TTC549 (cell line): ENCODE measurements around the gene SAMD4B.

Source experiments
- FAIRE-seq: peaks from 2 replicates; lab custom pipeline; 2012; peaks lifted over from hg19 to GRCh38; lab: Jason Lieb, UNC

SAMD4B gene

DNA sequence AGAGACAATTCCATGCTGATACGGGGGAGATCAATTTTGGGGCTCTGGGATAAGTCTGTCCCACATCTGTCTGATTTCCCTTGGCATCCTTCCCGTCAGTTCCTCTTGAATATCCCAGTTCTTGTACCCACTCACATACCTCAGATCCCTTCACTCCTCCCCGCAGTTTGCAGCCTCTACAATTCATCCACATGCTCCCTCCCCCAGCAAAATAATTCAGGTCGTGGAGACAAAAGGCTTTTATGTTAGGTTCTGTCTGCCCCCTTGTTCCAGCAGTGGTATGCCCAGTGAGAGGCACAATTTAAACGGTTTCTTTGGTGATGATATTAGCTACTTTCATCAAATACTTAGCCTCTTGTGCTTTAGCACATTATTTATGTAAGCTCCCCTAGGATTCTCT is 83.9 kb downstream of the SAMD4B start:
- FAIRE-seq, result no peak

DNA sequence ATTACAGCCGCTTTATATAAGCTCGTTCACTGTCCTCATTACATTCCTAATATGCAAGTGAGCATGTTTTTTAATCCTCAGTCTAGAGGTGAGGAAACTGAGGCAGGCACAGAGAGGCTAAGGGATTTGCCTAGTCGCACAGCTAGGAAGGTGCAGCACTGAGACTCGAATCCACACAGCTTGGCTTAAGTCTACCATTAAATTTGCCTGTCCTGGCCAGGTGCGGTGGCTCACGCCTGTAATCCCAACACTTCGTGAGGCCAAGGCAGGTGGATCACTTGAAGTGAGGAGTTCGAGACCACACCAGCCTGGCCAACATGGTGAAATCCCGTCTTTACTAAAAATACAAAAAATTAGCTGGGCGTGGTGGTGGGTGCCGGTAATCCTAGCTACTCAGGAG is 85.5 kb downstream of the SAMD4B start:
- no peak for FAIRE-seq

DNA sequence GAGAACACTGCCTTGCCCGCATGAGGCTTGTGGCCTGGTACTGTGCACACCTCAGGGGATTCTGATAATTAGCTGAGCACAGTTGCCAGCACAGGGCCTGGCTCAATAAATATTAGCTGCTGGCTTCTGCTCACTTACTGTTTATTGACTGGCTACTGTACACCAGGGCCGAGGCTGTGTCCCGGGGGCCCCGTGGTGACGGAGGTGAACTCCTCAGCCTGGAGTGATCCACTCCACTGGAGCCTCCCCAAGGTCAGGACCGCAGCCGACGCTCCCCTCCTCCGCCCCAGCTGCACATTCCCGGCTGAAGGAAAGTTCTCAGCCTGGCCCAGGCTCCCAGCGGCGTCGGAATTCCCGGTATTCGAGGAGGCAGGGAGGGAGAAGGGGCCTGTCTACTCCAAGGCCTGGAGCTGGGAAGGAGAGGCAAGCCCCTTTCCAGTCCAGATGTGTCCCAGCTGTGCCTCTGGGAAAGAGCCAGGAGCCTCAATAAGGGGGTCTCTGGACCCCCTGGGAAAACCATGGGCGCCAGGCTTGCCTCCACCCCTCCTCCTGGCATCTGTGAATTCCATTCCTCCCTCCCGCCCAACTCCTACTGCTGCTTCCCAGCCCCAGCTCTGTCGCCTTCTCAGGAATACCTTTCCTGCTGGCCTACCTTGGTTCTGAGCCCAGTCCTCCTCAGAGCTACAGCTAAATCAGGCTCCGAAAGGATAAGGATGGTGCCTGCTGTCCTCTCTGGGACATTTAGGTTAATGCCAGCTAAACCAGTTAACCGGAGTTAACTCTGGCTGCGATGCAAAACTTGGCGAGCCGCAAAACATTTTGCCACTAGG is 86.3 kb downstream of the SAMD4B start:
- no peak for FAIRE-seq

DNA sequence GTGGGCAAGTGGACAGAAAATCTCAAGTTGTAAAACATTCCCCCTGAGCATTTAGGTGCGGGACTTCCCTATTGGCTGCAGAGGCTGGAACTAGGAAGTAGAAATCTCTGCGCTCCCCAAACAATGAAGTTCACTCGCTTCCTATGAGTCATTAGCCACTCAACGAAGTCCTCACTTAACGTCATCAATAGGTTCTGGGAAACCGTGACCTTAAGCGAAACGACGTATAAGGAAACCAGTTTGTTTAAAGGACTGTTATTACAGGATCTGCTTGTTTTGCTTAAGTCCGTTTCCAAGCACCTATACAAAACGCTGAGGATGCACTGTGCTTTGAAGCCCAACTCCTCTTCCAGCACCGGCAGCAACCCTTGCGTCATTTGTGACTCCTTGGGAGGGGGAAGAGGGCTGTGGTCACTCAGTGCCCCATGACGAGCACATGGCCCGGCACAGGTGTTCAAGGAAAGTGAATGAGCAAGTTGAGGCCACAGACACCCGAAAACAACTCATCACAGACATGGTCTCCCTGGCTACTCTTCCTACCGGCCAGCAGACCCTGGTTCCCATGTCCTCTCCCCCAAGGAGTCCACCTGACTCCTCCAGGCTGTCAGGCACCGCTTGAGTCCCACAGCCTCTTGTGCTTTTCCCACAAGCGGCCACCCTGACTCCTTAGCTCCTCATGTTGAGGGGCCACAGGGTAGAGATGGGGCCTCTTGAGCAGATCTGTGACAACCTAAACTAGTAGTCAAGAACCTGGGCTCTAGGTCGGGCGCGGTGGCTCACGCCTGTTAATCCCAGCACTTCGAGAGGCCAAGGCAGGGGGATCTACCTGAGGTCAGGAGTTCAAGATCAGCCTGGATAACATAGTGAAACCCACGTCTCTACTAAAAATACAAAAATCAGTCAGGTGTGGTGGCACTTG is 88.7 kb downstream of the SAMD4B start:
- FAIRE-seq, result peak; percentile 41

DNA sequence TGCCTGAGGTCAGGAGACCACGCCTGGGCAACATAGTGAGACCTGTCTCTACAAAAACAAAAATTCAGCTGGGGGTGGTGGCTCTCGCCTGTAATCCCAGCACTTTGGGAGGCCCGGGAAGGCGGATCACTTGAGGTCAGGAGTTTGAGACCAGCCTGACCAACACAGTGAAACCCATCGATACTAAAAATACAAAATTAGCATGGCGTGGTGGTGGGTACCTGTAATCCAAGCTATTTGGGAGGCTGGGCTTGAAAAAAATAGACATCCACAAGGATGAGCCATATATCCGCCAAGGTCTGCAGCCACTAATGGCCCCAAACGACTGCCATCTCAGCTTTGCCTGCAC is 90.4 kb downstream of the SAMD4B start:
- no peak for FAIRE-seq

DNA sequence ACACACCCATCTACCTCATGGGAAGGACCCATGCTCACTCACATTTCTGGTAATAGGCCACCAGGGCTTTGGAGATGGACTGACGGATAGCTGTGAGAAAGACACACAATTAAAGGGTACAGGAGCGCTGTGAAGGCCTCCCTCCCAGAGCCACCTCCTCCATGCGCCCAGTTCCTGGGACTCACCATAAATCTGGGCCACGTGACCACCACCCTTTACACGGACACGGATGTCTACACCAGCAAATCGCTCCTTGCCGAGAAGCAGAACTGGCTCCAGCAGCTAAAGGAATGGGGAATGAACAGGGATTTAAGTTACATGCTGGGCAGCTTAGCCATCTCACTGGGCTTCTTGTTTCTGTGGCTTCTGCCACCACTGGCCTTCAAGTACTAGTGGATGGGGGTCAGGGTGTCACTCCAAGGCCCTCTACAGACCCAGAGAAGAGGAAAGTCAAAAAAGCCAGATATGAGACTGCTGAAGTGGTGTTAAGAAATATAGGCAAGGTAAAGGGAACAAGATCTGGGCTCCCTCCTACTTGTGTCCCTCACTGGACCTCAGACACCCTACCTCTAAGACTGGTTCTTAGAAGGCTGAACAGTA is 91.4 kb downstream of the SAMD4B start:
- FAIRE-seq, result no peak

DNA sequence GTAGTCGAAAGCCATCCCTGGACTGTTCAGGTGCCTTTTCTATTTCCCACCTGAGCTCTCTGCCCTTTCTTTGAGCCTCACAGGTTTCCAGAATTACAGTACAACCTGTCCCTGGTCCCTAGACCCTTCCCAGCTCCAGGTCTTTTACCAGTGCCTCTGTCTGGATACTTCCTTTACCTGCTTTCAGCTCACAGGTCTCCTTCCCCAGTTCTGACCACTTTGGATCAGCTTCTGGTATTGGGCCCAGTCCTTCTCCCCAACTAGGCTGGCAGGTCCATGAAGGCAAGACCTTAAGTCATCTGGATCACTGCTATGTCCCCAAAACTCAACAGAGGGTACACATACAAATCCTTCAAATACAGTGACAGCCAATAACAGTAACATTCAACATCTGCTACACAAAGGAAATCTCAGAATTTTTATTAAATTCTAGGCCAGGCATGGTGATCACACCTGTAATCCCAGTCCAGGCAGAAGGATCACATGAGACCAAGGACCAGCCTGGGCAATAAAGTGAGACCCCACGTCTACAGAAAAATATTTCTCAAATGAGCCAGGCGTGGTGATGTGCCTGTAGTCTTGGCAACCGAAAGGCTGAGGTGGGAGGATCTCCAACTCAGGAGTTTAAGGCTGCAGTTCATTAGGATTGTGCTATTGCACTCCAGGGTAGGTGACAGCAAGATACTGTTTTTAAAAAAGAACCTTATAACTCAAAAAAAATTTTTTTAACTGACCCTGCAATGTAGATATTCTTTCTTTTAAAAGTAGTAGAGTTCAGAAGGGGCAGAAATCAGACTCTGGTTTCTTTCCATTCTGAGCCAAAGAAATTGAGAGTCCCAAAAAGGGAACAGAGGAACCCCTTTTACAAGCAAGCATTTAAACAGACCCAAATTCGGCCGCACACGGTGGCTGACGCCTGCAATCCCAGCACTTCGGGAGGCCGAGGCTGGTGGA is 92.2 kb downstream of the SAMD4B start:
- no peak for FAIRE-seq
